NT2/D1 (cell line): Measurements from ENCODE around the gene PLAAT5.

Source experiments
- SUZ12 ChIP-seq: IDR thresholded peaks from 2 replicates; pipeline ENCODE4 v1.6.1; 2011; ENCODE audit not compliant: insufficient read length, insufficient read depth; ENCODE audit errors: extremely low read depth
- YY1 ChIP-seq: IDR thresholded peaks from 2 replicates; pipeline ENCODE4 v1.6.1; 2011; ENCODE audit not compliant: insufficient read length, insufficient read depth
- ZNF274 ChIP-seq: IDR thresholded peaks from 2 replicates; pipeline ENCODE4 v1.6.1; 2011; ENCODE audit warnings: mild to moderate bottlenecking, low read depth, low read length

DNA sequence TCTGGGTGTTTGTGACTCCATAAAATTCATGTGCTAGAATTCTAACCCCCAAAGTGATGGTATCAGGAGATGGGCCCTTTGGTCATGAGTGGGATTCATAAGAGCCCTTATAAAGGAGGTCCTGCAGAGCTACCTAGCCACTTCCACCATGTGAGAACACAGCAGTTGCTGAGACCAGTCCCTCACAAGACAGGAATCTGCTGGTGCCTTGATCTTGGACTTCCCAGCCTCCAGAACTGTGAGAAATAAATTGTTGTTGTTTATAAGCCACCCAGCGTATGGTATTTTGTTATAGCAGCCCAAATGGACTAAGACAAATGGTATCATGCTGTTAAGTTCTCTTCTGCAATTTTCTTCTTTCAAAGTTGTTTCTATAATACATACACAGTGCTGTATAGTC lies 1.5 kb upstream of the PLAAT5 start:
- TF ChIP-seq ZNF274 (no peak), SUZ12 (no peak), YY1 (no peak)
